HG03342 (cell line): ENCODE measurements around the gene OLFM1.
"Not testable (repeated sequence)": the region's sequence is repeated elsewhere in the genome, so short reads cannot be mapped to it uniquely, and the experiment has no call there.

Experiments
- ATAC-seq: cut with Tn5 transposase; IDR thresholded peaks from one replicate; pipeline ENCODE4 v1.9.1; 2021; ENCODE audit warnings: mild to moderate bottlenecking, moderate library complexity; ENCODE audit not compliant: unreplicated experiment

The OLFM1 gene

DNA sequence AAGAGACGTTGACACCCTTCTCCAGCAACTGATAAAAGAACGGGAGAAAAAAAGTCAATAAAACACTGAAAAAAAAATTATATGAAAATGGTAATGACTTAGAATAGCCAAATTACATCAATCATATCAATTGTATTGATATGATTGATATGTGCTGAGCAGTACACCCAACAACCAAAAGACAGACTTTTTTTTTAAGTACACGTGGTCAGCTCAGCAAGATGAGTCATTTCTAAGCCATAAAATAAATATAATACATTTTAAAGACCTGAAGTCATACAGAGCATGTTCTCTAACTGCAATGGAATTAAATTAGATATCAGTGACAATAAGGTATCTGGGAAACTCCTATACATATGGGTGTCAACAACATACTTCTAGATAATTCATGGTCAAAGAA, 30.9 kb upstream of the OLFM1 start:
- ATAC-seq: no peak

DNA sequence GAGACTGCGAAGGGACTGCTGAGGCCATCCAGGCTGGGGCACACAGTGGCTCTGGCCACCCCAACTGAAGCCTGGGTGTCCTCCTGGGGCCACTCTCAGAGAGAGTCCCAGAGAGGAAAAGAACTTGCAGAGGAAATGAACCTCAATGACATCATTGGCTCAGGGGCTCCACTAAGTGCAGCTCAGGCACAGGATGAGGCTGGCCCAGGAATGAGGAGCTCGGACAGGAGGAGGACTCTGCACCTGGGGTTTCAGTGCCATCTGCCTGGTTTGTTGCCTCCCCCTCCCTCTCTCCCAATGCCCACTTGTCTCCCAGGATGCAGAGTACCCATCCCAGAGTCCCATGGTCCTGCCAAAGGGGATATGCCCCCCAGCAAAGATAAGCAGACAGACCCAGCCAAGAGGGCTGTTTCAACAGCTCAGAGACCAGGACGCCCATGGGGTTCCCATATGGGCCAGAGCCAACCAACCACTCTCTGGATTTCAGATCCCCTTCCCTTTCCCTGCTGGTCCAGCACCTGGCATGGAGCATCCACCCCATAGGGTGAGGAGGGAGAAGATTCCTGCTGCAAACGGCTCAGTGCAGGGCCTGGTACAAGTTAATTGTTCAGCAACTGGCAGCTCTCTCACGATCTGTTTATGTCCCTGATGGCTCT, 26.9 kb upstream of the OLFM1 start:
- ATAC-seq: no peak

DNA sequence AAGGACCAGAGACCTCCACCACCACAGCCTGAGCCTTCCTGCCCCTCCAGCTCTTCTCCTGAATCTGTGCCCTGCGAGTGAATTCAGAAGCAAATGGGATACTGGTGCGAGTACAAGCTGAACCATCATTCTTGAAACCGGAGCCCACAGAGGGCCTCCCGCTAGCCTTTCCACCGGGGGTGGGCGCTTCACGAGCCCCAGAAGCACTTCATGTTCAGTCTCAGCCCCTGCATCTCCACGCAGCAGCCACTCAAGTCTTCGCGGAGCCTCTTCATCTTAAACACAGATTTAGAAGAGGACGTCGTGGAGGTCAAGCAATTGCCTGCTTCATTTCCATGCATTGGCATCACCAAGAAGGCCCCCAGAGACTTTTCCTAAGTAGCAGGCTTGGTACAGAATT, 26.0 kb upstream of the OLFM1 start:
- no peak for ATAC-seq

DNA sequence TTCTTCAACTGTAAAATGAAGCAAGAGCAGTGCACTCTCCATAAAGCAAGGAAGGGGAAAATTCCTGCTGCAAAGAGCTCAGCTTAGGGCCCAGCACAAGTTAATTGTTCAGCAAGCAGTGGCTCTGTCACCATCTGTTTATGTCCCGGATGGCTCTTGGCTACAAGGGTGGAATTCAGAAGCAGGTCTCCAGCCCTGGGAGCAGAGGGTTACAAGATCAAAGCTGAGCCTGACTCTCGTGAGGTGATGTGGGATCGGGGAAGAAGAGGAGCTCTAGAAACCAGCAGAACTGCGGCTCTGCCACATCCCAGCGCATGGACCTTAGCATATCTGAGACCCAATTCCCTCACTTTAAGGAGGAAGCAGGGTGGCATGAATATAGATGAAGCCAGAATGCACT, 25.2 kb upstream of the OLFM1 start:
- ATAC-seq: no peak

DNA sequence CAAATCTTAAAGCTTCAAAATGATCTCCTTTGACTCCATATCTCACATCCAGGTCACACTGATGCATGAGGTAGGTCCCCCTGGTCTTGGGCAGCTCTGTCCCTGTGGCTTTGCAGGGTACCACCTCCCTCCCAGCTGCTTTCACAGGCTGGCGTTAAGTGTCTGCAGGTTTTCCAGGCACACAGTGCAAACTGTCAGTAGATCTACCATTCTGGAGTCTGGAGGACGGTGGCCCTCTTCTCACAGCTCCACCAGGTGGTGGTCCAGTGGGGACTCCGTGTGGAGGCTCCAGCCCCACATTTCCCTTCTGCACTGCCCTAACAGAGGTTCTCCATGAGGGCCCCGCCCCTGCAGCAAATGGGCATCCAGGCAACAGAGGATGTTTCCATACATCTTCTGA, 24.0 kb upstream of the OLFM1 start:
- not testable (repeated sequence) for ATAC-seq

DNA sequence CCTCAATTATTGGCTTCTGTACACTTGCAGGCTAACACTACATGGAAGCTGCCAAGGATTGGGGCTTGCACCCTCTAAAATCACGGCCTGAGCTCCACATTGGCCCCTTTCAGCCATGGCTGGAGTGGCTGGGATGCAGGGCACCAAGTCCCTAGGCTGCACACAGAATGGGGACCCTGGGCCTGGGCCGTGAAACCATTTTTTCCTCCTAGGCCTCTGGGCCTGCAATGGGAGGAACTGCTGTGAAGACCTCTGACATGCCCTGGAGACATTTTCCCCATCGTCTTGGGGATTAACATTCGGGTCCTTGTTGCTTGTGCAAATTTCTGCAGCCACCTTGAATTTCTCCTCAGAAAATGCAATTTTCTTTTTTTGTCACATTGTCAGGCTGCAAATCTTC, 23.6 kb upstream of the OLFM1 start:
- ATAC-seq: not testable (repeated sequence)

DNA sequence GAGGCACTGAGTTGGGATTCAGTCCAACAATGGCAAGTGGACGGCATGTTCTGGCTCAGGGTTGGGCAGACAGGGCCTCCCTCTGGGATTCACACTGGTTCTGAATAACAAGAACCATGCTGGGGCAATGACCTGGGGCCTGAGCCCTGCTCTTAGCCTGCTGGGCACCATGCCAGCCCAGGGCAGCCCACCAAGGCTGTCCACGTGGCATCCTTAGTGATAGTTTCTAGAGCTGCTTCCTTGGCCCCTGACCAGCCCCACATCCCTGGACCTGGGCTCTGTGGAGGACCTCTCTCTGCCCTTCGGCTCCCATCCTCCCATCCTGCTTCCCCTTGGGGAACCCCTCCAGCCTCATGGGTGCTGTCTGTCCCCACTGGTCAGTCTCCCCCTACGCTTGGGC, 22.3 kb upstream of the OLFM1 start:
- no peak for ATAC-seq

DNA sequence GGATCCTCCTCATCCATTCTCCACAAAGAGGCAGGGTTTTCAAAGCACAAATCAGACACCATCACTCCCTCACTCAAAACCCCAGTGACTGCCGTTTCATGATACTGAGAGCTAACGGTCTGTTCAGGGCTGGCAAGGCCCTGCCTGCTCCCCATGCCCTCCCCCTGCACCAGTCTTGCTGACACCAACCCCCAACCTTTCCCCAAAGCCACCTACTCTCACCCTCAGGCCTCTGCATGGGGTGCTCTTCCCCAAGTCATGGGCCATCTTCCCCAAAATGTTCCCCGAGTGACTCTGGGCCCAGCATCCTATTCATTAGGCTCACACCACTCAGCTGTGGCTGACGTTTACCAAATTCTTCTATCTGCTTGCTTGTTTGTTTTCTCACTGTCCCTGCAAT, 21.7 kb upstream of the OLFM1 start:
- ATAC-seq: no peak

DNA sequence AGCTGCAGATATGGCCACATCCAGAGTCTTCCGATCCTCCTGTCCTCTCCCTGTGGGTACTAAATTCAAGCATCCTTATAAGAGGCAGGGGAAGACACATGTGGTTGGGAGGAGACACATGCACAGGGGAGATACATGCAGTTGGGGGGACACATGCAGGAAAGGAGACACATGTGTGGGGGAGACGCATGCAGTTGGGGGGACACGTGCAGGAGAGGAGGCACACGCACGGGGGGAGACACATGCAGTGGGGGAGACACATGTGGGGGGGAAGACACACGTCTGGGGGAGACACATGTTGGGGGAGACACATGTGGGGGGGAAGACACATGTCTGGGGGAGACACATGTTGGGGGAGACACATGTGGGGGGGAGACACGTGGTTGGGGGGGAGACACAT, 21.2 kb upstream of the OLFM1 start:
- no peak for ATAC-seq

DNA sequence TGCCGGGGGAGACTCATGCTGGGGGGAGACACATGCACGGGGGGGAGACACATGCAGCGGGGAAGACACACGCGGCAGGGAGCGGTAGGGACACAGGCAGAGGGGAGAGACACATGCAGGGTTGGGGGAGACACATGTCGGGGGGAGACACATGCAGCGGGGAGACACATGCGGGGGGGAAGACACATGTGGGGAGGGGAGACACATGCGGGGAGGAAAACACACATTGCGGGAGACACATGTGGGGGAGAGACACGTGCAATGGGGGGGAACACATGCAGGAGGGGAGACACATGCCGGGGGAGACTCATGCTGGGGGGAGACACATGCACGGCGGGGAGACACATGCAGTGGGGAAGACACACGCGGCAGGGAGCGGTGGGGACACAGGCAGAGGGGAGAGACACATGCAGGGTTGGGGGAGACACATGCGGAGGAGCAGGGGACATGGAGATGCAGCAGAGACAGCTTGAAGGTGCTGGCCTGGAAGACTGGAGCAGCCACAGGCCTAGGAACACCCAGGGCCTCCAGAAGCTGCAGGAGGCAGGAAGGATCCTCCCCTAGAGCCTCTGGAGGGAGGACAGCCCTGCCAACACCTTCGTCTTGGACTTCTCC, 20.3 kb upstream of the OLFM1 start:
- ATAC-seq: no peak

DNA sequence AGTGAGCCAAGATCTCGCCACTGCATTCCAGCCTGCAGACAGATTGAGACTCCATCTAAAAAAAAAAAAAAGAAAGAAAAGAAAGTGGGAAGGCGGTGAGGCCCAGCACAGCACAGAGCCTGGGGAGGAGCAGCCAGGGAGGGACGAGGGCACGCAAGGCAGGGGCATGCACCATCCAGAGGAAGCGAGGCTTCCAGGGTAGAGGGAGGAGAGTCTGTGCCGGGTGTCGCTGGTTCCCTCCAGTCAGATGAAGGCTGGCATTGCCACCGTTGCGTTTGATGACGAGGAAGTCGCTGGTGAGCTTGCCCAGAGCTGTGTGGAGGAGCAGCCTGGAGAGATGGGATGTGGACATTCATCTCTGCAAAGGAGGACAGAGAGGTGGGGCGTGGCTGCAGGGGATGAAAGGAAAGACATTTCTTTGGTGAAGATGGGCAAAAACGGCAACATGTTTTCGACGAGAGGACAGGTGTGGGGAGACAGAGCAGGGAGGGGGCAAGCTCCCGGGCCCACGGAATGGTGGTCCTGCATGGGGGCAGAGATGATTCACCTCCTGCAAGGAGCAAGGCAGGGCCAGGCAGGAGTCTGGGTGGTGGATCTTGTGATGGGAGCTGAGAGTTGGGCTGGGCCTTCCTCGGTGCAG, 18.6 kb upstream of the OLFM1 start:
- ATAC-seq: no peak

DNA sequence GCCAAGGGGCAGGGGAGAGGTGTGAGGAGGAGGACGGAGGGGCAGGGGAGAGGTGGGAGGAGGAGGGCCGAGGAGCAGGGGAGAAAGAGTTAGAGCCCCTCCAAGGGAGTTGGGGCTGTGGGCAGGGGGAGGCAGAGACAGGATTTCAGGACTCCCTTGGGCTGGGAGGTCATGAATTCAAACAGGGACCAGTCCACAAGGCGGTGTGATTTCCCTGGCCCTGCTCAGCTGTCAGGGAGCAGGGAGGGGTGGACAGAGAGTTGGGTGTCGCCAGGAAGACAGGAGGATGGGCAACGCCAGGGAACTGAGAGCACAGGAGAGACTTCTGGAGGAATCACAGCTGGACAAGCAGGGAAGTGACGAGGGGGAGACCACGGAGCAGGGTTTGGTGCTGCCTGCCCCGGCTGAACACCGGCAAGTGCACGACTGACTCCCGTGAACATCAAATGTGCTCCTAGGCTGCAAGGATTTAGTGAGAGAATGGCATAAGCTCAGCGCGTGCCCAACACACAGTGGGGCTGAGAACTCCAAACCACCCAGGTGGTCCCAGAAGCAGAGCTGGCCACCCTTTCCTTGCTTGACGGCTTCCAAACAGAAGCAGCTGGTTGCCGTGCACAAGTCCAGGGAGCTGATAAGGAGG, 17.8 kb upstream of the OLFM1 start:
- ATAC-seq: no peak

DNA sequence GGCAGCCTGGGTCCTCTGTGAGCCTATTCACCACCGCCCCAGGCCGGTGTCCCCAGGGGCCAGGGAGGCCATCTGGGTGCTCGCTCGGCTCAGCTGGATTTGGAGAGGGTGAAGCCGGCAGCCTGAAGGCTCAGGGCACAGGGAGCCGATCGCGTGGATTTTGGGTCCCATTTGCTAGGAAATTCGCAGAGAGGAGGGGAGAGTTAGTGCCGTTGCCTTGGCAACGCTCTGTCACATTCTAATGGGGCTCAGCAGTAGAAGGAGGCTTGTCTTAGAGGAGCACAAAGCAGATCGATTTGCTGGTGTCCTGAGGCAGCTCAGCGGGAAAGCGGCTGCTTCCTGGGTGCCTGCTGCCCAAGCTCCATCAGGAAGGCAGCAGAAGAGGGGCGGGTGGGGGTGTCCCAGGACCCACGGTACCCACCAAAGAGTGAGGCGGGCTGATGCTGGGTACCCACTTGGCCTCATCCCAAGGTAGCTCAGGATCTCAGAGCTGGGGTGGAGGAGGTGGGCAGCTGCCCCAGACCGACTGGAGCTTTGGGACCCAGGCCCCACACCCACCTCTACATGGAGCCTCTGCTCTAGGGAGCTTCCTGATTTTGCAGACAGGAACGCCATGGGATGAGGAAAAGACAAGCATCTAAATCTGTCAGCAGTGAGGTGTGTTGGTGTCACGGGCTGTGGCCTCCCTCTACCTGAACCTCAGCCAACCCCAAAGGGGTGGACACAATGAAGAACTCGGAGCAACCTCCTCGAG, 17.1 kb upstream of the OLFM1 start:
- ATAC-seq: no peak

DNA sequence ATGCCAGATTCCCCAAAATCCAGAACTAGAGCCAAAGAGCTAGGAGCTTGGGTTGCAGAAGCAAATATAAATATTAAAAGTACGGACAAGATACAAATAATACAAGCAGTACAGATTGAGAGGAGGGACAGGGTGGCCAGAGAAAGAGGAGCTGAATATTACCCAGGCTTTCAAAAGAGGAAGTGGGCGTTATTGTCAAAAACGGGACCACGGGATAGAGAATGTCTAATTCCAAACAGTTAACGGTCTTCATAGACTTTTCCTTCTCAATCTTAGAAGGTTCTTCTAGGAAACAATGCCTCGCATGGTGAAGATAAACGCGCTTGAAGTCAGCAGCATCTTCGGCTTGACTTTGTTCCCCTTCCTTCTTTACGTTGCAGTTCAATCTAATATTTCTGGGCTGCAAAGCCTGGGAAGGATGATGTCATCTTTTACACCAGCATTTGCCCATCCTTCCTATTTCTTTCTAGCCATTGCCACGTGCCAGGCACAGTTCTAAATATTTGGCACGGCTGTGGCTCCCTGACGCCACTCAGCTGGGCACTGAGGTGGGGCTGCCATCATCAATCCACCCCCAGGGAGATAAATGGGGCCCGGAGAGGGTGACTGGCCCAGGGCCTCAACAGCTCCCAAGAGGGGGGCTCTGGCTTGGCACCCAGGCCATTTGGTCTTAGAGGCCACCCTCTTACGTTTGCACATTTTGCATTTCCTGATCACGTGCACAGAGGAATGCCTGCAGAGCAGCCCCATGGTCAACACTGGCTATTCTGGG, 16.3 kb upstream of the OLFM1 start:
- ATAC-seq: no peak

DNA sequence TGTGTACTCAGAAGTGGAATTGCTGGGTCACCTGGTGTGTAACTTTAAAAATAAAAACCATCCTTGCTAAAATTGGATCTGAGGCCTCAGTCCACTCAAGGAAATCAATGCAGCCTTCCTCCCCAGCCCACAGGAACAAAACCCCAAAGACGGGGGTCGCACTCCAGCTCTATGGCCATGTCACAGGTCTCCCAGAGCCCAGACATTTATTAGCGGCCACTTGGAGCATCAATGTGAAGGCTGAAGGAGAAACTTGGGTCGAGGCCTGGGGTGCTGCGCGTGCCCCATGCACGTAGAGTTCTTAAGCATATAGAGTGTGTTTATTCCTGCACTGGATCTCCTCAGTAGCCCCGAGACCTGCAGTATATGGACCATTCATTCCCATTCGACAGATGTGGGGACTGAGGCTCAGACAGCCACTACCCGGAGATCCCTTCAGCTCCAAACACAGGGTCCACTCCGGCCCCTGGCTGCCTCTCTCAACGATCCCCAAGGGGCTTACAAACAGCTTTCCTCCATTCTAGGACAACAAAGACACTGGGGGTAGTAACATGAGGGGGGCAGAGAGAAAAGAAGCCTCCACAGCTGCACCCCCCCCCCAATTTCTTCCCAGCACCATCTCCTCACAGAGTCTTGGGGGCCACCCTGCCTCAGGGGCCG, 14.3 kb upstream of the OLFM1 start:
- no peak for ATAC-seq

DNA sequence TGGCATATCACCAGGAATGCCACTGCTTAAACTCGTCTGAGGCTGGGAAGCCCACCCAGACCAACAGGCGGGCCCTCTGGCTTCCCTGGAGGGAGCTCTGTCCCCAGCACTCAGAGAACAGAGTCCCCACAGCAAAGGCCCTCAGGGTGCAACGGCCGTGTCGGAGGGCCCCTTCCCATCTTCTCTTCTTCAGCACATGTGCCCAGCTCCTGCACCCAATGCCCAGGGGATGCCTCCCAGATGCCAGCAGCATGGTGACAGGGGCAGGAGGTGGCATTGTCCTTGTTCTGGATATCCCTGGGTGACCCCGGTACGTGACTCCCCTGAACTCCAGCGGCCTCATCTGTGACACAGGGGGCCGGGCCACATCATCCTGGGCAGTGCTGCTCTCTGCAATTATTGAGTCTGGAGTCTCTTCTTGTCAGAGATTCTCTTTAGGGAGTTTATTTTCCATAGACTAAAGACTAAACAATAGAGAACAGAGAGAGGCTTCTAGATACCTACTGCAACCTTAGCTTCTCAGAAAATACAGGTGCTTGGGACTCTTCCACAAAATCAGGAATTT, 13.6 kb upstream of the OLFM1 start:
- ATAC-seq: no peak

DNA sequence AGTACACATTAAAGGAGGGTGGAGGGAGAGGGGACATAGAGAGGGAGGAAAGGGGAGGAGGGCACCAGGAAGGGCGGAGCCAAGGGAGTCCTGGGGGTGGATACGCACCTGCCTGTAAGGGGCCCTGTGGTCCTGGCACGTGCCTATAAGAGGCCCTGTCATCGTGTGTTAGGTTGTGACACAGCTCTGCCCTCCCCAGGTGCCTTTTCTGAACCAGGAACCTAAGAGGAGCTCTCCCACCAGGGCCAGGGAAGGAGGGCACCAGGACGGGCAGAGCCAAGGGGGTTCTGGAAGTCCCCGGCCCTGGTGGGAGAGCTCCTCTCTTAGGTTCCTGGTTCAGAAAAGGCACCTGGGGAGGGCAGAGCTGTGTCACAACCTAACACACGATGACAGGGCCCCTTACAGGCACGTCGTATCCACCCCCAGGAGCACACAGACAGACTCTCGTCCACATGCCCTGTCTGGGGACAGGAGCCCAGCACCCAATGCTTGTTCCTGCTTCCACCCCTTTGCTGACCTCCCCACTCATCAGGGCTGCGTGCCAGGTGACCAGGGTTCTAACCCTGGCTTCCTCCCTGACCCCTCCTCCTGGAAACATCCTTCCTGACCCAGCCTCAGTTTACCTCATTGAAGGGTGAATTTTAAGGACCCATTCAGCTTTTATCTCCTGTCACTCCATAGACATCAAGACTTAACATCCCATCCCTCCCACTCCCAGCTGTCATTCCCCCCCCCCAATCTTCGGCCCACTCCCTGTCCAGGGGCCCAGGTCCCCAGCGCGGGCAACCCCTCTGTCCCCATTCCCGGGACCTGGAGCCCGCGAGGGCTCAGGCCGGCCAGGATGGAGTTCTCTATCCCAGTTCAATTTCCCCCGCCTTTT, 12.9 kb upstream of the OLFM1 start:
- ATAC-seq: no peak

DNA sequence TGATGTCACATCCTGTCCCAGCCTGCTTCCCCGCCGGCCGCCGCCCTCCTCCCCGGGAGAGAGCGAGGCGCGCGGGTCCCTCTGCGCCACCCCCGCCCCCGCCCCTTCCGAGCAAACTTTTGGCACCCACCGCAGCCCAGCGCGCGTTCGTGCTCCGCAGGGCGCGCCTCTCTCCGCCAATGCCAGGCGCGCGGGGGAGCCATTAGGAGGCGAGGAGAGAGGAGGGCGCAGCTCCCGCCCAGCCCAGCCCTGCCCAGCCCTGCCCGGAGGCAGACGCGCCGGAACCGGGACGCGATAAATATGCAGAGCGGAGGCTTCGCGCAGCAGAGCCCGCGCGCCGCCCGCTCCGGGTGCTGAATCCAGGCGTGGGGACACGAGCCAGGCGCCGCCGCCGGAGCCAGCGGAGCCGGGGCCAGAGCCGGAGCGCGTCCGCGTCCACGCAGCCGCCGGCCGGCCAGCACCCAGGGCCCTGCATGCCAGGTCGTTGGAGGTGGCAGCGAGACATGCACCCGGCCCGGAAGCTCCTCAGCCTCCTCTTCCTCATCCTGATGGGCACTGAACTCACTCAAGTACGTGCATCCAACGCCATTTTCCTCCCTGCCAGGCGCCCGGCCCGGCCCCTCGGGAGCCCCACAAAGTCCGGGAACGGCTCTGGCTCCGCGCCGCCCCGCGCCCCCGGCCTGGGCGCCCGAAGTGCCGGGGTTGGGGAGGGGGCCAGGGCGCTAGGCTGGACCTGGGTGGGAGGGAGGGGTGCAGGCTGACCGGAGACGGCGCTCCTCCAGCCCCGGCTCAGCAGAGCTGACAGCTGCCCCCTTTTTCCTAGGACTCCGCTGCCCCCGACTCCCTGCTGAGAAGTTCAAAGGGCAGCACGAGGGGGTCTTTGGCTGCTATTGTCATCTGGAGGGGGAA, 12.0 kb upstream of the OLFM1 start:
- no peak for ATAC-seq
